SK-N-SH treated with all-trans-retinoic acid at 6 μM for 48 hours (cell line): ENCODE measurements around the gene PLET1.

Experiments
- ZFP3 ChIP-seq: fragments of 250-450 bp; sonication (Bioruptor Pico); IDR thresholded peaks from 2 replicates; pipeline ENCODE4 v1.5.0; 2020; ENCODE audit warnings: mild to moderate bottlenecking, moderate library complexity
- ZNF70 ChIP-seq: fragments of 450-650 bp; formaldehyde crosslinking; IDR thresholded peaks from 2 replicates; pipeline ENCODE4 v1.5.0; 2020; ENCODE audit warnings: mild to moderate bottlenecking, moderate library complexity

DNA sequence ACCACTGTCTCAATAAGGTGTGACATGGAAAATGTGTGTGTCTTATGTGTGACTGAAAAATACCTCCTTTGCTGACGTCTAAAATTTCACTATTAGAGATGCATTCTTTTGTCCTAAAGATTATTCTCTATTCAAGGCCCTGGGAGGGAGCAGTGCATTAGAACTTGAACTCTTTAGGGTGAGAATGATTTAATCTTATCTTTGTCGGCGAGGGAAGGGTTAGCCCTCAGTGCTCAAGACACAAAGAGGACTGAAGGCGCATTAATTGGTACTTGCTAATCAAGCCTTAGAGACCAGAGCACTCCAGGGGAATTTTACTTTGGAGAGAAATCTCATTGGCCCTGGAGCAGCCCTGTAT is 29.8 kb upstream of the PLET1 start:
- TF ChIP-seq ZNF70 (CRISPR knock-in tag) (no peak), ZFP3 (CRISPR knock-in tag) (no peak)
